Breast epithelium (tissue), 3 donors: ENCODE measurements around the gene GLCE.

Source experiments
- POLR2A ChIP-seq: fragments of 450-650 bp; IDR thresholded peaks from one replicate; pipeline ENCODE4 v1.6.1; 2016; ENCODE audit warnings: antibody characterized with exemption, mild to moderate bottlenecking, moderate library complexity
- TF ChIP-seq, protein P1 (sequence below), 3 donors: fragments of 450-650 bp; IDR thresholded peaks; one replicate each; pipeline ENCODE4 v1.5.1; 2016 to 2017; ENCODE audit warnings: antibody characterized with exemption in 3 of 3, mild to moderate bottlenecking in 3 of 3, moderate library complexity in 3 of 3

DNA sequence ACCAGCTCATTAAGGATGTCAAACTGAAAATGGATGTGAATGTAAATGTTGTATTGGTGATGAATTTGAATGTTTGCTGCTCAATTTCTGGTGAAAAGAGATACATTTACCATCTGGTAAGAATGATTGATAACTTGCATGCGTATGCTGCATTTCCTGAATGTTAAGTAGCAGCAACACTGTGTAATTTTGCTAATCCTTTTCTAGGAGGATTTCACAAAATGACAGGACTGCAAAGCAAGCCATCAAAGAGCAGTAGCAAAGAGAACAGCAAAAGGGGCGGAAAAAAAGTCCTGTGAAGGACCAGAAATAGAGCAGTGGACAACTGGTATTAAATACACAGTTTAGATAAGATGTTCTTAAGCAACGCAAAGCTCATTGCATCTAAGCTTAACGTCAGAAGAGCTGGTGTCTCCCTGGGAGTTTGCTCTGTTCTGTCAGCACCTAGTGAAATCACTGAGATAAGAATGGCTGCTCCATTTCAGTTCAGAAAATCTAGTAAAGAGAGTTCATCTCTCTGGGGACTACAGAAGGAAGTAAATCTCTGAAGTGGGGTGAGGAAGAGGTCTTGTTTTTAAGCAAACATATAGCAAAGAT is 114.7 kb downstream of the GLCE start:
- TF ChIP-seq, protein P1, sequence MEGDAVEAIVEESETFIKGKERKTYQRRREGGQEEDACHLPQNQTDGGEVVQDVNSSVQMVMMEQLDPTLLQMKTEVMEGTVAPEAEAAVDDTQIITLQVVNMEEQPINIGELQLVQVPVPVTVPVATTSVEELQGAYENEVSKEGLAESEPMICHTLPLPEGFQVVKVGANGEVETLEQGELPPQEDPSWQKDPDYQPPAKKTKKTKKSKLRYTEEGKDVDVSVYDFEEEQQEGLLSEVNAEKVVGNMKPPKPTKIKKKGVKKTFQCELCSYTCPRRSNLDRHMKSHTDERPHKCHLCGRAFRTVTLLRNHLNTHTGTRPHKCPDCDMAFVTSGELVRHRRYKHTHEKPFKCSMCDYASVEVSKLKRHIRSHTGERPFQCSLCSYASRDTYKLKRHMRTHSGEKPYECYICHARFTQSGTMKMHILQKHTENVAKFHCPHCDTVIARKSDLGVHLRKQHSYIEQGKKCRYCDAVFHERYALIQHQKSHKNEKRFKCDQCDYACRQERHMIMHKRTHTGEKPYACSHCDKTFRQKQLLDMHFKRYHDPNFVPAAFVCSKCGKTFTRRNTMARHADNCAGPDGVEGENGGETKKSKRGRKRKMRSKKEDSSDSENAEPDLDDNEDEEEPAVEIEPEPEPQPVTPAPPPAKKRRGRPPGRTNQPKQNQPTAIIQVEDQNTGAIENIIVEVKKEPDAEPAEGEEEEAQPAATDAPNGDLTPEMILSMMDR (IDR thresholded peaks at IDR 0.05), result no peak
- no peak for TF ChIP-seq POLR2A
